Measurements from ENCODE around the gene FAM20C. TPM values are rescaled to one million over a fixed set of nuclear protein-coding genes. Genes with fewer than 3 reads are reported as not detected.

FAM20C gene
- total and polyA plus RNA-seq, 2 donors (not counting 3 experiments of a cell fraction or from before 2014, with no cell fraction given), result 14.2 to 34.5 TPM

- Histone ChIP-seq H3K27me3 (ENCODE audit: control insufficient read depth in 2 of 2, insufficient read depth in 2 of 2, low read length in 2 of 2) (peaks cover 6 to 10% of the 10 kb centered on the region in 2 experiments), H3K9ac (replicated peaks; ENCODE audit: extremely low read depth, insufficient read depth, low read length) (no peak overlapping the region), H2AFZ (ENCODE audit: low read depth, low read length) (no peak overlapping the region), H3K4me2 (ENCODE audit: insufficient read depth, low read length) (no peak overlapping the region), H3K4me1 (ENCODE audit: control insufficient read depth, extremely low read depth, insufficient read depth, low read length) (no peaks in the 10 kb centered on the region), H3K4me3 (replicated peaks in 1 of 3; ENCODE audit: insufficient read depth in 1 of 3, low read depth in 1 of 3, low read length in 3 of 3) (no peak overlapping the region), H3K9me3 (replicated peaks; ENCODE audit: control insufficient read depth, insufficient read depth, low read length) (no peaks in the 10 kb centered on the region), H3K36me3 (ENCODE audit: control insufficient read depth in 2 of 2, extremely low read depth in 1 of 2, insufficient read depth in 2 of 2, low read length in 2 of 2) (no peaks in the 10 kb centered on the region), H4K20me1 (replicated peaks; ENCODE audit: control insufficient read depth, extremely low read depth, insufficient read depth, low read length) (no peaks in the 10 kb centered on the region), H3K27ac (ENCODE audit: insufficient read depth, low read depth, low read length) (no peak overlapping the region), H3K79me2 (ENCODE audit: control insufficient read depth, insufficient read depth, low read length) (no peaks in the 10 kb centered on the region), H3K9me1 (replicated peaks; ENCODE audit: control insufficient read depth, extremely low read depth, insufficient read depth, low read length) (no peaks in the 10 kb centered on the region)
- FAIRE-seq (no peak), DNase-seq (ENCODE audit: low read depth, low spot score) (no peak)
- CTCF ChIA-PET, result no interaction called here
- BruUV-seq (replicated peaks), result no TSS peak
- dilution Hi-C loops (cut with MboI; ENCODE audit: extremely low pct_ligation_motif_present, low sequenced_read_pairs), result no loop called here
- POLR2A ChIA-PET, result no interaction called here
- intact Hi-C loops (cut with micrococcal nuclease), result no loop called here
- TF ChIP-seq POLR2AphosphoS5 (IDR thresholded peaks at IDR 0.05; ENCODE audit: insufficient read depth, low read depth, low read length) (no peak), GATA2 (IDR thresholded peaks at IDR 0.05; ENCODE audit: insufficient read depth, insufficient read length, low read depth, low read length) (no peak), FOS (IDR thresholded peaks at IDR 0.05; ENCODE audit: borderline replicate concordance, insufficient read depth, low read length) (no peak), JUN (IDR thresholded peaks at IDR 0.05; ENCODE audit: borderline replicate concordance, insufficient read depth, insufficient read length, low read depth) (no peak), POLR2A (IDR thresholded peaks at IDR 0.05; ENCODE audit: low read depth, low read length) (no peak), MYC (IDR thresholded peaks at IDR 0.05; ENCODE audit: low read depth, low read length) (no peak), MAX (IDR thresholded peaks at IDR 0.05; ENCODE audit: insufficient read depth, insufficient read length) (no peak), EZH2 (IDR thresholded peaks at IDR 0.05; ENCODE audit: borderline replicate concordance, low read depth, low read length, severe bottlenecking) (no peak)
- TF ChIP-seq, protein P1, sequence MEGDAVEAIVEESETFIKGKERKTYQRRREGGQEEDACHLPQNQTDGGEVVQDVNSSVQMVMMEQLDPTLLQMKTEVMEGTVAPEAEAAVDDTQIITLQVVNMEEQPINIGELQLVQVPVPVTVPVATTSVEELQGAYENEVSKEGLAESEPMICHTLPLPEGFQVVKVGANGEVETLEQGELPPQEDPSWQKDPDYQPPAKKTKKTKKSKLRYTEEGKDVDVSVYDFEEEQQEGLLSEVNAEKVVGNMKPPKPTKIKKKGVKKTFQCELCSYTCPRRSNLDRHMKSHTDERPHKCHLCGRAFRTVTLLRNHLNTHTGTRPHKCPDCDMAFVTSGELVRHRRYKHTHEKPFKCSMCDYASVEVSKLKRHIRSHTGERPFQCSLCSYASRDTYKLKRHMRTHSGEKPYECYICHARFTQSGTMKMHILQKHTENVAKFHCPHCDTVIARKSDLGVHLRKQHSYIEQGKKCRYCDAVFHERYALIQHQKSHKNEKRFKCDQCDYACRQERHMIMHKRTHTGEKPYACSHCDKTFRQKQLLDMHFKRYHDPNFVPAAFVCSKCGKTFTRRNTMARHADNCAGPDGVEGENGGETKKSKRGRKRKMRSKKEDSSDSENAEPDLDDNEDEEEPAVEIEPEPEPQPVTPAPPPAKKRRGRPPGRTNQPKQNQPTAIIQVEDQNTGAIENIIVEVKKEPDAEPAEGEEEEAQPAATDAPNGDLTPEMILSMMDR (IDR thresholded peaks at IDR 0.05; ENCODE audit: extremely low read depth in 1 of 2, insufficient read depth in 1 of 2, low read depth in 1 of 2, low read length in 2 of 2), result no peak
These were observed 87.5 kb downstream of the FAM20C start for GRCh38 chr7:279821-280220.
